GM21447 (cell line): ENCODE measurements around the gene MLX.
"Not testable (repeated sequence)": the region's sequence is repeated elsewhere in the genome, so short reads cannot be mapped to it uniquely, and the experiment has no call there.

Source experiments
- ATAC-seq: cut with Tn5 transposase; IDR thresholded peaks from one replicate; pipeline ENCODE4 v1.9.1; 2021; ENCODE audit not compliant: unreplicated experiment

The MLX gene

GRCh38 chr17:42617956-42618431 lies 51.1 kb downstream of the MLX start:
- ATAC-seq: no peak

- ATAC-seq: peak; percentile 77
Observed at GRCh38 chr17:42618442-42619150, 51.7 kb downstream of the MLX start.

DNA sequence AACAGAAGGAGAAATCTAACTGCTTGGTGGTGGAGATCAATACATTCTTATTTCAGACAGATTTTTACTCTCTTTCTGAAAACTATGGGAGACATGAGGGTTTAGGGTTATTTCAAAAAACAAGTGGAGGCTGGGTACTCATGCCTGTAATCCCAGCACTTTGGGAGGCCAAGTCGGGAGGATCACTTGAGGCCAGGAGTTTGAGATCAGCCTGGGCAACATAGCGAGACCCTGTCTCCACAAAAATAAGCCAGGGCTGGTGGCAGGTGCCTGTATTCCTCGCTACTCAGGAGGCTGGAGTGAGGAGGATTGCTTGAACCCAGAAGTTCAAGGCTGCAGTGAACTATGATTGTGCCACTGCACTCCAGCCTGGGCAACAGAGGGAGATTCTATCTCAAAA lies 55.1 kb downstream of the MLX start:
- not testable (repeated sequence) for ATAC-seq
